Fibroblast of skin of abdomen (primary cell): ENCODE data around the gene CATSPERE.
"Not testable (repeated sequence)": the region's sequence is repeated elsewhere in the genome, so short reads cannot be mapped to it uniquely, and the experiment has no call there.

ENCODE experiments used
- DNase-seq: peaks from one replicate; pipeline ENCODE4 v3.0.0-alpha.2; 2013

CATSPERE gene

DNA sequence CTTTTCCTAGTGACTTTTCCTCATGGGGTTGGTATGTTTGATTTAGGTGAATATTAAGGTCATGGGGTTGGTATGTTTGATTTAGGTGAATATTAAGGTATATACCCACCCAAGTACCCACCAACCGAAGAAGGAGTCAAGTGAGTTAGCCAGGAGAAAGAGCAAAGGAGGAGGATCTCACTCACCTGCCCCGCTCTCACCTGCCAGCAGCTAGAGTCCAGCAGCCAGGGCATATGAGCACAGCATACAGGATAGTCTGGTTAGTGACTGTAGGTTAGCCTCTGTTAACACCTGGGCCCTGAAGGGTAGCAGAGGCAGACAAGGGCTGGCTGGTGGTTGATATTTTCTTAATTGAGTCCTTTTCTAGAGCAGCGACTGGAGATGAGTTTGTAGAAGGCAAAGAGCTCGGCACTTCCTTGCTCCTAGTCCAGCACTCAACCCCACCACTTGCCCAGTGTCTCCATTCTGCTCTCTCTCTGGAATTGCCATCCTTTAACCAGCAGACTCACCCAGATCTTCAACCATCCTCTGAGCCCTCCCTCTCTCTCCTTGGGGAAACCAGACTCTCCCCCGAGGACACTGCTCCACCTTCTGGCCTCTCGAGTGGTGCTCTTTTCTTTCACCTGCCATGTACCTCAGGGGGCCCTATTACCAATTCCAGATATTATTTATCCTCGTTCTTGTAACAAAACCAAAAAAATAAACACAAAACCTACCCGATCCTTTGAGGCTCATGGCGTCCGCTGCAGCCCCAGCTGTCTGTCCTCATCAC lies 175.6 kb downstream of the CATSPERE start:
- no peak for DNase-seq

DNA sequence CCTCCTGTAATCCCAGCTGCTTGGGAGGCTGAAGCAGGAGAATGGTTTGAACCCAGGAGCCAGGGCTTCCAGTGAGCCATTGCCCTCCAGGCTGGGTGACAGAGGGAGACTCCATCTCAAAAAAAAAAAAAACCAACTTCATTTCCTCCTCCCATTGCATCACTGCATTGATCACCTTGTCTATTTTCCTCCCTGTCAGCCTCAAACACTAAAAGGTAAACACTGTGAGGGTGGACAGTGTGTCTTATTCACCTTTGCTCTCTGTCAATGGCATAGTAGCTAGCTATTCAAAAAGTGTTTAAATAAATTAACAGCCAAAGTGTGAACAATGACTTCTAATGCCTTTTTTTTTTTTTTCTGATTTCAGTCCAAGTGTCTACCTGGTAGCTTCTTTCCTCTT lies 178.5 kb downstream of the CATSPERE start:
- no peak for DNase-seq

DNA sequence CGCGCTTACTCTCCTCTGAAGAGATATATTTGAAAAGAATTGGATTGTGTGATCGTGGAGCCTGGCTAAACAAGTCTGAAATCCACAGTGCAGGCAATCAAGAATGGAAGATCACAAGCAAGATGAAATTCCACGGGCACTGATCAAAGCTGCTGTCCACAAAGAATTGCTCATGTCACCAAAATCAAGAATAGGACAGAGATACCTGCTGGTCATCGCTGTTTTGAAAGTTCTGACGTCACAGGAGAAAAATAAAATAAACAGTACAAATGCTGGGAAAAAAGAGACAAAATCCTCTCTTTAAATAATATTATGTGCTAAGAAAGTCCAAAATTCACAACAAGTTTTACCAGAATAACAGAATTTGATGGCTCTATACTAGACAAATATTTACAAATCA lies 179.8 kb downstream of the CATSPERE start:
- no peak for DNase-seq

DNA sequence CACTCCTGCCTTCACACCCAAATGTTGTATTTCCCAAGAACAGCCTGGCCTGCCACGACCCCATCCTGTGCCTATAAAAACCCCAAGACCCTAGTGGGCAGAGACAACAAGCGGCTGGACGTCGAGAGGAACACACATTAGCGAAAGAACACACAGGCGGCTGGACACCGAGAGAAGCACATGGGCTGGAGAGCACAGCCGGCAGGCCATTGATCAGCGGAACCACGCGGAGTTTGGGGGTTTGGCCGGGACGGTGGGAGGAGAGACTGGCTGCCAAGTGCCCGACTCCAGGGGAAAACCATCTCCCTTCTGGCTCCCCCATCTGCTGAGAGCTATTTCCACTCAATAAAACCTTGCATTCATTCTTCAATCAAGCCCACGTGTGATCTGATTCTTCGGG lies 181.5 kb downstream of the CATSPERE start:
- DNase-seq, result no peak

DNA sequence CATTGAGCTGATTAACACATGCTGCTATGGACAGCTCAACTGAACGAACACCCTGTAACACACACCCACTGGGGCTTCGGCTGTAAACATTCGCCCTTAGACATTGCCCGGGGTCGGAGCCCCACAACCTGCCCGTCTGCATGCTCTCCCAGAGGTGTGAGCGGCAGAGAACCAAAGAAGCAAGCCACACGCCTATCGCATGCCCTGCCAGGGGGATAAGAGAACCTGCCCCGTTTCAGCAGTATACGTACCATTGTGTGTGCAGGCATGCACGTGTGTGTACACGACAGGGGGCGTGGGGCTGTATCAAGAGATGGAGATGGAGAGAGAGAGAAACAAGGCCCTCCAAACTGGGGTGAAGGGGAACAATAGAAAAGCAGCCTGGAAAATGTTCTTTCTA lies 181.9 kb downstream of the CATSPERE start:
- no peak for DNase-seq

DNA sequence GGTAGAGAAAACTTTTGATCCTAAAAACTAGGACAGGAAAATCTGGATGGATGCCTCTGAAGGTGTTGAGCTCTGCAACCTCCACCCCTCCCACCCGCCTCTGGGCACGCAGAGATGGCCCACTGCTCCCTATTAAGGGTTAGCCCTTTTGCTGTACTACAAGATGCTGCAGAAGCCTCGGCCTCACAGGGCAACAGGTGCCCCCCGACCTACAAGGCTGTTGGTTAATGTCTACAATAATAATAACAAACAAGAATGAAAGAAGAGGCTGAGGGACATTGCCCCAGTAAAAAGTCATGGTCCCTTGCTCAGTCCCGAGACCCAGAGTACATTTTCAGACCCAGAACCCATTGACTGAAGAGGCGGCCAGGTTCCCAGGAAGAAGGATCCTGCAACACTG lies 184.3 kb downstream of the CATSPERE start:
- DNase-seq, result no peak

DNA sequence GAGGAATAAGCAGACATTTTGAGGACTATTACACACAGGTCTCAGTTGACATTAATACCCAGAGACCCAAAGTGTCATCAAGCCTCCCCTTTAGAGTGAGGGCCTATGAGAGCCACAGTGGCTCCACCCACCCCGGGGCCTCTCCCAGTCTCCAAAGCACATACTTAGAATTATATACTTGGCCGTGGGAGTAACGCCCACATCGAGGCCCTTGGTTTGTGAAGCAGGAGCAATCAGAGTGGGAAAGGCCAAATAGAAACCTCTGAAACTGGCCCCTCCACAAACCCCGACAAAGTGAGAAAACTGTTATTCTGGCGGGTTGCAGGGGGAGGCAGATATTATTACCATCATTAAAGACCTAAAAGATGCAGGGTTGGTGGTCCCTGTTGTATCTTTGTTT lies 184.8 kb downstream of the CATSPERE start:
- no peak for DNase-seq

DNA sequence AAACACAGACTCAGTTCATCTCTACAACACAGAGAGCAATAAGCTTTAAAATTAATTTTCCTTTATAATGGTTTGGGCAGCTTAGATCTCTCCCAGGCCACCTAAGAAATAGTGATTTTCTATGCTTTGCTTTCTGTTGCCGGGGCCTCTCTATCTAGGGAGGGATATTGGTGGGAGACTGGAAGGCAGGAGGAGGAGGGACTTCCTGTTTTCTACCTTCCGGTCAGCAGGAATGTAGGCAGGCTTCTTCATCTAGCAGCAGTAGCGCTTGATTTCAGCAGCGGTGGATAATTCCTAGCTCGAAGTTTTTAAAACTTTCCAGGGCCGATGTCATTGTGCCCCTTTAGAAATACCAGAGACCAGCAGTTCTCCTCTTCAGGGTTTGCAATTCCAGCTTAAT lies 186.7 kb downstream of the CATSPERE start:
- no peak for DNase-seq

DNA sequence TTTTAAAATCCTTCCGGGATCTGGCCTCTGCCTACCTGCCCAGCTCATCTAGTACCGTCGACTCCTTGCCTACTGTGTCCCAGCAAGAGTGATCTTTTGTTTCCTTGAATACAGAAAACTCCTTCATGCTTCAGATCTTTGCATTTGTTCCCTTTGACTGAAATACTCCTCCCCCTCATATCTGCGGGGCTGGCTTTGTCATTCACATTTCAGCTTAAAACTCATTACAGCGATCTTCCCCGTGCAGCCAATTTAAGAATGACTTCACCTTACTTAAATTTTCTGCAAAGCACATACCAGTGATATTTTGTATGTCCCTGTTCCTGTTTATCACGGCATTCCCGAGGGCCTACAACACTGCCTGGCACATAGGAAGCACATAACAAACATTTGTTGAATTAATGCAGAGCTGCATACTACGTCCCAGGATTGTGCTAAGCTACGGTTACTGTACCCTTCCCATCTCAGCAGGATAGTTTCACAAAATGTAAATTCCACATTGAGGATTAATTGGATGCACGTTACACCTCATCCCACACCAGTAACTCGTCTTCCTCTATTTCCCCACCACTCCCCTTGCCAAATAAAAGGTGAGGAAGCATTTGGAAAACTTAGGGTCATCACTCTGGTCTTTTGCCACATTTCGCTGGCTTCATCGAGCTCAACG lies 191.0 kb downstream of the CATSPERE start:
- DNase-seq, result peak; percentile 49

DNA sequence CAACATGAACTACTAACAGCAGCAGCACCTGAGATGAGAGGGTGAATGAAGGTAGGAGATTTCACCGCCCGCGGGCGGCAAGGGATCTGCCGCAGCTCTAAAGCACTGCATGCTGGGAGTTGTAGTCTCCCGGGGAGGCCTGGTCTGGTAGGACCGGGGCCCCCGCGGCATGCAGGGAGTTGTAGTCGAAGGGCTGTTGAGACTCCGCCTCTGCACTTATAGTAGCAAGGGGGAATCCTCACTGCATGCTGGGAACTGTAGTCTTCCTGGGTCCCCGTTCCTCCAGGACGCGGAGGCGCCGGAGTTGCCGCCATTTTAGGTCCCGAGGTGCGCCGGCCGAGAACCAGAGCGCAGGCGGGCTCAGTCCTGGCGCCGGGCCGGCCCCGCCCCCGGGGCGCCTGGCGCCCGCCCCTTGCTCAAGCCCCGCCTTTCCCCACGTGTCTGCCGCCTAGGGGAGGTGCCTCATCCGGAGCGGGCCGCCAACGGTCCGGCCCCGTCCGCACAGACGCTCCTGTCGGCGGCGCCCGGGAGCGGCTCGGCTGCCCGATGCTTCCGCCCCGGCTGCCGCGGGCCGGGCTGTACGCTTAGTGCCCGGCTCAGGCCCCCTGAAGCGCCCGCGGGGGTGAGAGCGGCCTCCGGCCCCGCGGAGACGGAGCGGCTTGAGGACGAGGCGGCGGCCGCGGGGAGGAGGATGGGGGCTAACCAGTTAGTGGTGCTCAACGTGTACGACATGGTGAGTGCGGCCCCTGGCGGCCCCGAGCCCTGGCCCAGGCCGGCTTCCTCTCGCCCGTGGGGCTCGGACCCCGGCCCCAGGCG lies 191.8 kb downstream of the CATSPERE start, which contains the start of gene DESI2:
Gene DESI2 (plus strand): TSS at position 504 of the 816 bp plus-strand sequence. CDS start 188 bp downstream, at position 692.
- DNase-seq, result peak; percentile 100

DNA sequence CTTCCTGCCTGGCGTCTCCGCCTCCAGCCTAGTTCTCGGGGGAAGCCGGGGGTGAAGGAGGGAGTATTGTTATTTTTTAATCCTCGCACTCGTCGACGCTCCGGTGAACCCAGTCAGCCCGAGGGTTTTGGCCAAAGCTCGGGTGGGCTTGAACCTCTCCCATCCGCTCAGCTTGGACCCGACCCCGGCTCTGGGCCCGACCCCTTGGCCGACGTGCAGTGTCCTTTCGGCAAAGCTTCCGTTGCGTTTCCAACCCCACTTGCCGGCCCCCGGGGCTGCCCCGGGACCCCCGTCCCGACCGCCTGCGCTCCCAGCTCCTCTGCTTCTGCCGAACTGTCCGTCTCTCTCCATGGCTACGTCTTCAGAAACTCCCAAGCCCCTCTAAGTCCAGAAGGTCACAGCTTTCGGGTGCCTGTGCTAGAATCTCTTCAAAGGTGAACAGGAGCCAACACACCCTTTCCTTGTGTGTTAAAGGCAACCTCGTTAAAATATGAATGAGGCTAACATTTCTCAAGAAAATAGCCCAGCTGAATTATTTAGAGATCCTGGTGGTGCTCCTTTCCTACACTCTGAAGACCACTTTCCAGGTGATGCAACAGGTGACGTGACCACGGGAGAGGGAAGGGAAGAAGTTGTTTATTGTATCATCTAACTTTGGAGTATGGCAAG lies 192.5 kb downstream of the CATSPERE start:
- DNase-seq, result no peak

DNA sequence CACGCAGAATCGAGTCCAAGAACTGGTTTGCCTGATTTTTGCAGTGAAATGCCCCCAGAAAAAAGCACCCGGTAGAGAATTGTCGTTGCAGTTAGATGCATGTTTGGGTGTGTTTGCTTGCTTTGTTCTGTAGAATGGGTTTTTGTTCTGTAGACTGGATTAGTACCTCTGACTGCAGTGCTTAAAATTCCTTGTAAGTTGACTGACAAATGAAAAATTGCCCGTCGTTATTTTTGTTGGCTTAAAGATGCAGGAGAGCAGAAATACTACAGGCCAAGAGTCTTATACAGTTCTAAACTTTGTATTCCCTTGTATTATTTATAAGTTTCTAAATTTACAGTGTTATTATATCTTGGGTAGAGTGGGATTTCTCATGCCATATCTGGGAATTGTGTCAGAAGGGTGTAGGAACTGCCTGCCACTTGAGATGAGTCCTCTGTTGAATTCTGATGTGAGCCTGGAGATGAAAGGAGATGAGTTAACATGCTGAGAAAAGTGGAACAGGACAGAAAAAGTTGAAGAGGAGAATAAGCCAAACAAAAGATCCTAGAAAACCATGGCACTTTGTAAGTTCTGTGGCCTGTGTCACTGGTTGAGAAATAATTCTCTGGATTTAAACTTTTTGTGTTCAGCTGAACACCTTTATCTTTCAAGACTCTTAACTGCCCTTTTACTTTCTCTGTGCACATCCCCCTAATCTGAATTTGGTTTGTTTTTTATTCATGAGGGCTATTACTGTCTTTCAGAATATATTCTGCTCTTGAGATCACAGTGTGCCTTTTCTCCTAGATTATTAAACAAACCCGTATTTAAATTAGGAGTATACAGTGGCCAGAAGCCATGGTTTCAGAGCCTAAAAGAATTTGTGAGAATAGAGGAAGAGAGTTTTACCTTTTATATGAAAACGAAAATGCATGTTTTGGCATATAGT lies 193.3 kb downstream of the CATSPERE start:
- DNase-seq, result no peak

DNA sequence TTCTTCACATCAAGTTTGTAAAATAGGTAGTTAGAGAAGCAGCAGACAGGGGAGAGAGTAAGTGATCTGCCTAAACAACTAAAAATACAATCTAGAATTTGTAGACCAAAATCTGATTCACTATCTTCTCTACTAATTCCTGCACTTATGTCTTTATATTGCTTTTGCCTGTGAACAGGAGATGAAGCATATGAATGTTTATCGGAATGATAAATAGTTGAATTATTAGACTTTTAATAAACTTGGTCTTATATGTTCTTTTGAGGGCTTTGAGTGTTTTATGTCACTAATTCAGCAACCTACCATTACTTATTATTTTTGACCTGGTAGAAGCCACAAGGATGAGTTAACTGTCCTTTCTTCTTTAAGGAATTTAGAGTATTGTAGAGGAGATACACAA lies 194.1 kb downstream of the CATSPERE start:
- no peak for DNase-seq

DNA sequence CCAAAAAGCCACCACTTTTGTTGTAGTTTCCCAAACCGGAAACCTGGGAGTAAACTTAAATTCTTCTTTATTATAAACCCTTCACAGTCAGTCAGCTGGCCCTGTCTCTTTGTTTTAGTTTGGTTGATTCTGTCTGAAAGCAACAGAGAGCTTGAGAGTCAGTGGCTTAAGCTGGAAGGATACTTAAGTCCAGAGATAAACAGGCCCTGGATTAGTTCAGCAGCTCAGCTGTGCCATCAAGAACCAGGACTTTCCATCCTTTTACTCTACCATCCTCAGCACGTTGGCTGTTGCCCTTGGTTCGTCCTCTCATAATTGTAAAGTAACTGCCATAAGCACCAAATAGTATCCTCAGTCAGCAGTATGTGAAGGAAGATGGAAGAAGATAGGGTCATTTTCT lies 196.3 kb downstream of the CATSPERE start:
- DNase-seq, result no peak

DNA sequence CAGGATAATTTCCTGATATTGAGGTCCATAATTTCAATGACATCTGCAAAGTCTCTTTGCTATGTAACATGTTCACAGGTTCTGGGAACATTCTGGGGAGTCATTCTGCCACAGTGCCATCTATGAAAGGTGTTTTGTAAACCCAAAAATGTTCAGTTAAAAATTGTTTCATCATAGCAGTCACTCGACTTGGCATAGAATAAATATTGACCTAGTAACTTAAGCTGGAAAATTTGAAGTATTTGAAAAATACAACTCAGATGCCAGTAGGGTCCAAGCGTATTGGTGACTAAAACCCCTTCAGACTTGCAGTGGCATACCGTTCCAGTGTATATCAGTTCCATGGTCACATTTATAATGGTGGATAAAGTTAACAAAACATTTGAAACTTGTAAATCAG lies 198.6 kb downstream of the CATSPERE start:
- DNase-seq, result no peak

DNA sequence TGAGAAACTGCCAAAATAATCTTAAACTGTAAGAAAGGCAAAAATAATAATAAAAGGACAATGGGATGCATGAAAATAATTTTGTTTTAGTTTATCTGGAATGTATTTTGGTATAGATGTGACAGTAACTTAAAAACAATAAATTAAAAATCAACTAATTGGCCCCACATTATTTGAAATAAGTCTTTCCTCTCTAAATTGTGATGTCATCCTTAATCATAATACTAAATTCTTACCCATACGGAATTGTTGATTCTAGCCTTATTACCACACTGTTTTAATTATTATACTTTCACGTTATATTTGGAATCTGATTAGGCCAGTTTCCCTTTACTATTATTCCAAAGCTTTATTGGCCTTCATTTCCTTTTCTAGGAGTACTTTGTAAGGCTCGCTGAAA lies 199.5 kb downstream of the CATSPERE start:
- no peak for DNase-seq

DNA sequence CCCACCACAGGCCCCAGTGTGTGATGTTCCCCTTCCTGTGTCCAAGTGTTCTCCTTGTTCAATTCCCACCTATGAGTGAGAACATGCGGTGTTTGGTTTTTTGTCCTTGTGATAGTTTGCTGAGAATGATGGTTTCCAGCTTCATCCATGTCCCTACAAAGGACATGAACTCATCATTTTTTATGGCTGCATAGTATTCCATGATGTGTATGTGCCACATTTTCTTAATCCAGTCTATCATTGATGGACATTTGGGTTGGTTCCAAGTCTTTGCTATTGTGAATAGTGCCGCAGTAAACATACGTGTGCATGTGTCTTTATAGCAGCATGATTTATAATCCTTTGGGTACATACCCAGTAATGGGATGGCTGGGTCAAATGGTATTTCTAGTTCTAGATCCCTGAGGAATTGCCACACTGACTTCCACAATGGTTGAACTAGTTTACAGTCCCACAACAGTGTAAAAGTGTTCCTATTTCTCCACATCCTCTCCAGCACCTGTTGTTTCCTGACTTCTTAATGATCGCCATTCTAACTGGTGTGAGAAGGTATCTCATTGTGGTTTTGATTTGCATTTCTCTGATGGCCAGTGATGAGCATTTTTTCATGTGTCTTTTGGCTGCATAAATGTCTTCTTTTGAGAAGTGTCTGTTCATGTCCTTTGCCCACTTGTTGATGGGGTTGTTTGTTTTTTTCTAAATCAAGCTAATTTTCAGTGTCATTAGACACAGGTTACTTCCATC lies 200.7 kb downstream of the CATSPERE start:
- DNase-seq, result not testable (repeated sequence)

DNA sequence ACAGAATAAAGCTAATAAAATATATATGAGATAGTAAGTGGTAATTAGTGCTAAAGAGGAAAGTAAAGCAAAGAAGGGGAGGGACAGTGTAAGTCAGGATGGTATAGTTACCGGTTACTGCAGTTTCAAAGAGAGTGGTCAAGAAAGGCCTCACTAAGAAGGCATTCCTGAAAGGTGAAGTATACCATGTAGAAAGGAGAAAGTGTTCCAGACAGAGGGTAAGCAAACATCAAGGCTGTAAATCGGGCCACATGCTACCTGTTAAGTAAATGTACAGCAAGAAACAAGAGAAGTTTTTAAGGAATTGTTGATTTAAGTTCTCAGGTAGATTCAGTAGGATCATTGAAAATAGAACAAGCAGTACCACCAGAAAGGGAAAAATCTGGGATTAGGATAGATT lies 201.5 kb downstream of the CATSPERE start:
- no peak for DNase-seq

DNA sequence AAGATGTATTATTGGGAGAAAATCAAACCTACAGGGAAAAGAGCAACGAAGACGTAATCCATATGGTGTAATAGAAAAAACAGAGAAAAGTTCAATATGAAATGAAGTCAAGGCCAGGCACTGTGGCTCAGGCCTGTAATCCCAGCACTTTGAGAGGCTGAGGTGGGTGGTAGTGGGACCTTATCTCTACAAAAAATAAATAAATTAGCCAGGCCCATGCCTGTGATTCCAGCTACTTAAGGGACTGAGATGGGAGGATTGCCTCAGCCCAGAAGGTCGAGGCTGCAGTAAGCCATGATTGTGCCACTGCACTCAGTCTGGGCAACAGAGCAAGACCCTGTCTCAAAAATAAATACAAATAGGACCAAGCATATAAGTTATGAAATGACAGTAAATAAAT lies 203.3 kb downstream of the CATSPERE start:
- DNase-seq, result no peak

DNA sequence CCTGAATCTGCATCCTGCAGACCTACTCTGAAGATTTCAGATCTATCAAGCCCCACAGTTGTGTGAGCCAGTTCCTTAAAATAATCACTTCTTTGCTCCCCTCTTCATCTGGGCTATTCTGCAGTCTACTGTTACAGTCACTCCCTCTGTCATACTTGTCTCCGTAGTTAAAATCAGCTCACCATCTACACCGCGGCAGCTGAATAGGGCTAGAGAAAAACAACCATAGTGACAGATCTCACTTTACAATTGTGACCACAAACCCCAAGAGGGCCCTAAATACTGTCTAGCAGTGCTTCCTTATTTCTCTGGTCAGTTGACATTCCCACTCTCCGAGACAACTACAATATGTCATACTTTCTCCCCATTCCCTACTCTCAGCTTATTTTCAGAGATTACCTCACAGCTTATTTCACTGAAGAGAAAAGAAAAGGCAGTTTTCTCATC lies 204.7 kb downstream of the CATSPERE start:
- DNase-seq, result peak; percentile 67
